NCI-H748 treated with DMSO at 0.1 percent for 48 hours (cell line): ENCODE data around the gene WAC.

ENCODE experiments used
- DNase-seq: peaks from one replicate; lab custom pipeline; 2025; lab: John Stamatoyannopoulos, UW

Gene WAC

GRCh38 chr10:28666751-28667467, 134.0 kb downstream of the WAC start:
- DNase-seq: no peak

- peak; percentile 77 for DNase-seq
Measured at GRCh38 chr10:28668363-28669226, 135.7 kb downstream of the WAC start.

GRCh38 chr10:28669227-28670173, 136.6 kb downstream of the WAC start:
- DNase-seq: no peak
